K562 (cell line): Measurements from ENCODE around the gene MAGEB1. TPM values are rescaled to one million over a fixed set of nuclear protein-coding genes. Genes with fewer than 3 reads are reported as not detected.

ENCODE experiments used
- ATAC-seq: fragments of 200-7000 bp; cut with Tn5 transposase; 3 replicates; pipeline ENCODE4 v1.9.1; 2020; ENCODE audit warnings: moderate library complexity
- BruUV-seq: library from RNA; stranded (reverse); fragments of 400-500 nt; replicated peaks from 2 replicates; lab custom pipeline; 2021; lab: Mats Ljungman, UMichigan
- CTCF ChIA-PET: fragments of 300-600 bp; formaldehyde crosslinking; extraction: SDS; loops from one replicate; lab custom pipeline; 2021; ENCODE audit warnings: low intra/inter-chr PET ratio; lab: Yijun Ruan, JAX
- POLR2A ChIA-PET: fragments of 300-600, 350-650 bp; sonication (Branson Sonifier 250); formaldehyde crosslinking; extraction: SDS; loops from one replicate; lab custom pipeline; 2021; ENCODE audit warnings: antibody characterized with exemption, inconsistent platforms; lab: Yijun Ruan, JAX
- DNase-seq, 4 experiments: peaks; one replicate each; pipeline versions ENCODE4 v3.0.0 to v3.0.0-alpha.2; 2011 to 2018; ENCODE audit warnings: low spot score in 3 of 4, mixed read lengths in 3 of 4; ENCODE audit errors: extremely low read depth in 1 of 4
- FAIRE-seq: peaks from 2 replicates; lab custom pipeline; 2011; peaks lifted over from hg19 to GRCh38; lab: Jason Lieb, UNC
- H2AFZ ChIP-seq: 2 replicates; pipeline ENCODE4 v1.6.0; 2011; ENCODE audit warnings: low read depth, low read length, control low read depth, inconsistent platforms
- H3K27ac ChIP-seq: fragments of 200-600 bp; 3 replicates; pipeline ENCODE4 v1.8.0; 2011; ENCODE audit warnings: low read depth, mild to moderate bottlenecking, control low read depth, inconsistent platforms, low read length, moderate library complexity, mixed read lengths; ENCODE audit errors: extremely low read depth
- H3K27me3 ChIP-seq, 2 experiments: fragments of 300-600 bp in 1 of 2; 2 replicates in 1 of 2; 3 replicates in 1 of 2; pipeline versions ENCODE4 v1.6.0 to v1.8.0; 2011; ENCODE audit warnings: inconsistent platforms in 2 of 2, low read length in 2 of 2, mild to moderate bottlenecking in 1 of 2, mixed read lengths in 1 of 2, moderate library complexity in 1 of 2; ENCODE audit not compliant: control insufficient read depth in 2 of 2, insufficient read depth in 2 of 2
- H3K36me3 ChIP-seq: fragments of 300-600 bp; 3 replicates; pipeline ENCODE4 v1.8.0; 2011; ENCODE audit warnings: mild to moderate bottlenecking, low read length, inconsistent platforms; ENCODE audit not compliant: control insufficient read depth, insufficient read depth
- H3K4me1 ChIP-seq, 2 experiments: fragments of 200-600 bp in 1 of 2; replicated peaks in 1 of 2; 2 replicates in 1 of 2; 3 replicates in 1 of 2; pipeline versions ENCODE4 v1.5.1 to v1.8.0; 2011; ENCODE audit warnings: inconsistent platforms in 2 of 2, low read length in 2 of 2, mild to moderate bottlenecking in 1 of 2, mixed read lengths in 1 of 2, moderate library complexity in 1 of 2; ENCODE audit not compliant: control insufficient read depth in 2 of 2, insufficient read depth in 2 of 2
- H3K4me2 ChIP-seq: 2 replicates; pipeline ENCODE4 v1.6.1; 2011; ENCODE audit warnings: low read length, control low read depth, inconsistent platforms, mixed read lengths; ENCODE audit not compliant: insufficient read depth
- H3K4me3 ChIP-seq: fragments of 200-600 bp; sonication (generic), shearing (Covaris generic); 2 replicates; pipeline ENCODE4 v1.5.1; 2016; ENCODE audit warnings: control low read depth, inconsistent platforms
- H3K79me2 ChIP-seq: fragments of 200-600 bp; 3 replicates; pipeline ENCODE4 v1.8.0; 2011; ENCODE audit warnings: low read length, inconsistent platforms; ENCODE audit not compliant: control insufficient read depth, insufficient read depth
- H3K9ac ChIP-seq, 2 experiments: 2 replicates each; pipeline versions ENCODE4 v1.6.0 to v1.6.1; 2011; ENCODE audit warnings: low read depth in 2 of 2, low read length in 2 of 2, control low read depth in 1 of 2, inconsistent platforms in 1 of 2, mild to moderate bottlenecking in 1 of 2, mixed read lengths in 1 of 2; ENCODE audit not compliant: insufficient read depth in 1 of 2
- H3K9me1 ChIP-seq: one replicate; pipeline ENCODE4 v1.6.0; 2011; ENCODE audit warnings: inconsistent platforms, mild to moderate bottlenecking, low read length, moderate library complexity; ENCODE audit not compliant: control insufficient read depth, insufficient read depth
- H3K9me3 ChIP-seq: replicated peaks from 2 replicates; pipeline ENCODE4 v1.5.1; 2011; ENCODE audit warnings: low read depth, low read length, inconsistent platforms; ENCODE audit not compliant: control insufficient read depth, insufficient read depth
- H4K20me1 ChIP-seq: replicated peaks from 2 replicates; pipeline ENCODE4 v1.6.1; 2011; ENCODE audit warnings: low read length, inconsistent platforms, mixed read lengths; ENCODE audit not compliant: control insufficient read depth, insufficient read depth
- ATF2 ChIP-seq: sonication (generic); formaldehyde crosslinking; IDR thresholded peaks from 2 replicates; pipeline ENCODE4 v1.8.1; 2022; ENCODE audit warnings: missing genetic modification reagents
- BRCA1 ChIP-seq, 2 experiments: fragments of 450-650 bp in 1 of 2; sonication (generic) in 1 of 2; formaldehyde crosslinking in 1 of 2; IDR thresholded peaks; 2 replicates each; pipeline versions ENCODE4 v1.5.0 to v1.6.1; 2017 to 2020; ENCODE audit warnings: mild to moderate bottlenecking in 1 of 2, missing genetic modification reagents in 1 of 2
- GMEB1 ChIP-seq: fragments of 250-450 bp; sonication (Bioruptor Pico); IDR thresholded peaks from 2 replicates; pipeline ENCODE4 v1.4.0; 2020; ENCODE audit warnings: mild to moderate bottlenecking
- HNRNPL ChIP-seq: fragments of 200-400 bp; formaldehyde crosslinking; IDR thresholded peaks from 2 replicates; pipeline ENCODE4 v1.6.1; 2017; ENCODE audit warnings: low read depth, mild to moderate bottlenecking, low read length
- ID3 ChIP-seq, 2 experiments: fragments of 250-450 bp in 1 of 2; fragments of 450-650 bp in 1 of 2; sonication (Bioruptor Pico) in 1 of 2; IDR thresholded peaks; 2 replicates each; pipeline versions ENCODE4 v1.6.1 to v1.8.0; 2016 to 2021; ENCODE audit warnings: mild to moderate bottlenecking in 2 of 2, moderate library complexity in 2 of 2, missing compliant biosample characterization in 1 of 2, missing genetic modification characterization in 1 of 2
- PTBP1 ChIP-seq: fragments of 200-400 bp; formaldehyde crosslinking; IDR thresholded peaks from 2 replicates; pipeline ENCODE4 v1.6.1; 2017; ENCODE audit warnings: low read depth, low read length
- XRCC3 ChIP-seq: fragments of 450-650 bp; IDR thresholded peaks from 2 replicates; pipeline ENCODE4 v1.6.1; 2017; ENCODE audit warnings: mild to moderate bottlenecking, moderate library complexity
- ZNF184 ChIP-seq: sonication (generic); formaldehyde crosslinking; IDR thresholded peaks from 2 replicates; pipeline ENCODE4 v1.5.0; 2020; ENCODE audit warnings: missing genetic modification reagents
- ZNF395 ChIP-seq: fragments of 200-800 bp; sonication (Bioruptor generic); IDR thresholded peaks from 2 replicates; pipeline ENCODE4 v1.6.1; 2017; ENCODE audit warnings: missing genetic modification characterization, missing compliant biosample characterization
- WGBS: fragments of 100-300 bp; shearing (Covaris generic); methylation state at CpG from one replicate; pipeline ENCODE4 v1.1.6; 2016; ENCODE audit warnings: low coverage, mixed read lengths; ENCODE audit not compliant: insufficient coverage; ENCODE audit errors: missing lambda C conversion rate; 5-methylcytosine and 5-hydroxymethylcytosine counted together
- in situ Hi-C: fragments of 300-500 bp; cut with MboI; formaldehyde crosslinking; loops from 4 replicates; pipeline ENCODE4 v1.15.0; 2018; ENCODE audit warnings: inconsistent platforms, mixed read lengths
- intact Hi-C: fragments of 100-400 bp; cut with micrococcal nuclease; formaldehyde crosslinking; loops from 2 replicates; pipeline ENCODE4 v1.14.2; 2022
- polyA plus RNA-seq, 8 experiments: library from polyadenylated mRNA; depleted of rRNA in 4 of 8; stranded (reverse) in 5 of 8; unstranded in 3 of 8; fragments of >200 nt; fragmentation: Nextera tagmentation in 2 of 8; fragmentation: Illumina TruSeq in 1 of 8; extraction: Ambion mirVana in 2 of 8; extraction: Trizol in 1 of 8; gene quantifications; 2 replicates each; pipeline versions ENCODE4 v1.2.1 to v1.2.3, GENCODE V29; 2011 to 2014; ENCODE audit warnings: inconsistent platforms in 1 of 8, missing spikeins in 1 of 8
- total RNA-seq, 7 experiments: library from RNA; depleted of rRNA in 6 of 7; stranded (reverse); fragments of >200 nt in 6 of 7; fragmentation: Illumina TruSeq in 2 of 7; extraction: Trizol in 2 of 7; gene quantifications; 2 replicates each; pipeline versions ENCODE4 v1.2.1 to v1.2.3, GENCODE V29; 2011 to 2021; ENCODE audit warnings: low replicate concordance in 1 of 7

Gene MAGEB1
- total and polyA plus RNA-seq, 9 of the 15 experiments (the other 6 are each of a cell fraction or from before 2014, with no cell fraction given), result 32.6 to 100 (median 43.4) TPM

GRCh38 chrX:30296408-30297254, 49.7 kb downstream of the MAGEB1 start:
- TF ChIP-seq GMEB1 (CRISPR knock-in tag) (no peak), PTBP1 (no peak), HNRNPL (no peak), ZNF395 (no peak), BRCA1 (IDR thresholded peaks at IDR 0.05) (no peak), BRCA1 (CRISPR knock-in tag; IDR thresholded peaks at IDR 0.05) (no peak), ID3 (CRISPR knock-in tag; IDR thresholded peaks at IDR 0.05) (no peak), ID3 (tag; IDR thresholded peaks at IDR 0.05) (no peak), ZNF184 (CRISPR knock-in tag) (no peak), XRCC3 (no peak), ATF2 (CRISPR knock-in tag) (no peak)
- no TSS peak for BruUV-seq
- H3K79me2 ChIP-seq, result no peaks in the 10 kb centered on the region
- 0% methylated on average over 4 of the region's 5 CpGs for WGBS
- no peaks in the 10 kb centered on the region for H4K20me1 ChIP-seq
- H3K27me3 ChIP-seq, result no peaks in the 10 kb centered on the region; a peak in 1 of 5 replicates
- no peaks in the 10 kb centered on the region for H3K9me1 ChIP-seq
- no peak for ATAC-seq
- POLR2A ChIA-PET, result no interaction called here
- no peak for FAIRE-seq
- no peak overlapping the region for H3K4me2 ChIP-seq
- no peak overlapping the region for H3K27ac ChIP-seq
- DNase-seq, result no peak
- no peak overlapping the region for H2AFZ ChIP-seq
- no peak overlapping the region for H3K9ac ChIP-seq
- in situ Hi-C loops, result no loop called here
- no peak overlapping the region for H3K4me3 ChIP-seq
- no peaks in the 10 kb centered on the region for H3K4me1 ChIP-seq
- H3K36me3 ChIP-seq, result no peaks in the 10 kb centered on the region
- intact Hi-C loops, result no loop called here
- CTCF ChIA-PET, result no interaction called here
- H3K9me3 ChIP-seq, result no peaks in the 10 kb centered on the region
